ENCODE results near the gene PRKG1. TPM values are rescaled to one million over a fixed set of nuclear protein-coding genes. Genes with fewer than 3 reads are reported as not detected.
A peak's percentile ranks its signal among the peaks of the same experiment; 100 is the strongest.

Gene PRKG1
- total and polyA plus RNA-seq, 2 donors from 2014 or later: 3.6 to 14.8 TPM

DNA sequence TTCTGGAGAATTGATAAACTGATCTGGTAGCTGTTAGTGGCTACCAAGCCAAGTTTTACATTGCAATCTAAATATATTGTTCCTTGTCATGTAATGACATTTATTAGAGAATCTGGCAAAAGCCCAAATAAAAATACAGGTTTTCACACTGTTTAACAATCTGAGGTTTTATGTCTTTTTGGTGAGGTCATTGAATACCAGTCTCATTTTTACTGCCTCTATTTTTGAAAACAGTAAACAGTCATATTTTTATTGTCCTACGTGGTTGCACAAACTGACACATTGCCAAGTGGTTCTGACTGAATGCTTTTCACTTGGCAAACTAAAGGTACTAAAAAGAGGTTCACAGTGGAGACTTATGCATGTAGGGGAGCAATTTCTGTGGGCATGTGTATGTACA lies 157.5 kb downstream of the PRKG1 start:
- H3K4me3 ChIP-seq (ENCODE audit: low read length in 3 of 3): no peak overlapping the region
- no peaks in the 10 kb centered on the region for H3K9me3 ChIP-seq (ENCODE audit: control insufficient read depth in 2 of 3, insufficient read depth in 1 of 3, low read length in 3 of 3)
- no peaks in the 10 kb centered on the region for H3K36me3 ChIP-seq (ENCODE audit: control insufficient read depth in 2 of 3, insufficient read depth in 3 of 3, low read length in 3 of 3)
- peaks cover 0 to 12% (median 10%) of the 10 kb centered on the region in 3 donors for H3K4me1 ChIP-seq (ENCODE audit: control insufficient read depth in 2 of 3, insufficient read depth in 2 of 3, low read depth in 1 of 3, low read length in 3 of 3)
- H3K27me3 ChIP-seq (ENCODE audit: control insufficient read depth, insufficient read depth, low read length): no peaks in the 10 kb centered on the region
- intact Hi-C loops (cut with DNase I): no loop called here
- FAIRE-seq (peak; percentile 25), DNase-seq (peak in 1 of 5 donors; percentile 9)
- TF ChIP-seq, protein P1, sequence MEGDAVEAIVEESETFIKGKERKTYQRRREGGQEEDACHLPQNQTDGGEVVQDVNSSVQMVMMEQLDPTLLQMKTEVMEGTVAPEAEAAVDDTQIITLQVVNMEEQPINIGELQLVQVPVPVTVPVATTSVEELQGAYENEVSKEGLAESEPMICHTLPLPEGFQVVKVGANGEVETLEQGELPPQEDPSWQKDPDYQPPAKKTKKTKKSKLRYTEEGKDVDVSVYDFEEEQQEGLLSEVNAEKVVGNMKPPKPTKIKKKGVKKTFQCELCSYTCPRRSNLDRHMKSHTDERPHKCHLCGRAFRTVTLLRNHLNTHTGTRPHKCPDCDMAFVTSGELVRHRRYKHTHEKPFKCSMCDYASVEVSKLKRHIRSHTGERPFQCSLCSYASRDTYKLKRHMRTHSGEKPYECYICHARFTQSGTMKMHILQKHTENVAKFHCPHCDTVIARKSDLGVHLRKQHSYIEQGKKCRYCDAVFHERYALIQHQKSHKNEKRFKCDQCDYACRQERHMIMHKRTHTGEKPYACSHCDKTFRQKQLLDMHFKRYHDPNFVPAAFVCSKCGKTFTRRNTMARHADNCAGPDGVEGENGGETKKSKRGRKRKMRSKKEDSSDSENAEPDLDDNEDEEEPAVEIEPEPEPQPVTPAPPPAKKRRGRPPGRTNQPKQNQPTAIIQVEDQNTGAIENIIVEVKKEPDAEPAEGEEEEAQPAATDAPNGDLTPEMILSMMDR (IDR thresholded peaks at IDR 0.05; ENCODE audit: borderline replicate concordance, extremely low read depth, insufficient read depth): no peak
- peak overlapping the region in 1 of 2 donors; percentile 52 for H3K27ac ChIP-seq (ENCODE audit: low read depth in 2 of 2, low read length in 2 of 2)
- no peak overlapping the region for H3K9ac ChIP-seq (ENCODE audit: low read length in 3 of 3)

DNA sequence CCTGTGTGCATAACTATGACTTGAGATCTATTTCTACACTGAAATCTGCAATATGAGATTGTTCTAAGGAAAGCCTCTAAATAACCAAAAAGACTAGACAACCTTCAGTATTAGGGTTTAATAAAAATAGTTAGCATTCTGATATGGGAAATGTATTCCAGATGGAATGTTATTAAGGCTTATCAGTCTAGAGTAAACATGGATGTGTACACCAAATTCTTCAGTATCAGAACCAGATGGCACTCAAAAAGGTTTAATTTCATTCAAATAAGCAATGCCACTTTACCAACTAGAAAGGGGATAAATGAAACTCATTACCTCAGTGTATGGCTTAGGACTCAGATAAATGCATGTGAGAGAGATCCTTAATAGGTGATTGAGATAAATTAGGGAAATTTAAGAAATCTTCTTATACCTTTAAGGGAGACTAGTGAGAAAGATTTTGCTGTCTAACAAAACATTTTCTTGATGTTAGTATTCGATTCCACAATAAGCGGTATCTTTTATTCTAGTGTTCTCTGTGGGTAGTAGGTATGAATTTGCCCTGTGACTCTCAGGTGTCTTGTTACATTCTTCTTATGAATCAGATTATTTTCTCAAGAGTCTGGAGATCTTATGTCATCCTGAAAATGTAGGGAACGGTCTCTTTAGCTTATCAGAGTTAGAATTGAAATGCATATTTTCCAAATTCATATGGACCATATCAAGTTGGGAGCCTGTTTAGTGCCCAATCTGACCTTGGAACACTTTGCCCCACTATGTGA lies 159.2 kb downstream of the PRKG1 start:
- H3K36me3 ChIP-seq (ENCODE audit: control insufficient read depth in 2 of 3, insufficient read depth in 3 of 3, low read length in 3 of 3): no peaks in the 10 kb centered on the region
- no peak for FAIRE-seq
- no peak overlapping the region for H3K27ac ChIP-seq (ENCODE audit: low read depth in 2 of 2, low read length in 2 of 2)
- intact Hi-C loops (cut with DNase I): no loop called here
- H3K9ac ChIP-seq (ENCODE audit: low read length in 3 of 3): no peak overlapping the region
- DNase-seq: no peak
- TF ChIP-seq, protein P1 (IDR thresholded peaks at IDR 0.05; ENCODE audit: borderline replicate concordance, extremely low read depth, insufficient read depth): no peak
- H3K27me3 ChIP-seq (ENCODE audit: control insufficient read depth, insufficient read depth, low read length): no peaks in the 10 kb centered on the region
- H3K4me1 ChIP-seq (ENCODE audit: control insufficient read depth in 2 of 3, insufficient read depth in 2 of 3, low read depth in 1 of 3, low read length in 3 of 3): peaks cover 0 to 12% (median 10%) of the 10 kb centered on the region in 3 donors
- H3K9me3 ChIP-seq (ENCODE audit: control insufficient read depth in 2 of 3, insufficient read depth in 1 of 3, low read length in 3 of 3): no peaks in the 10 kb centered on the region
- no peak overlapping the region for H3K4me3 ChIP-seq (ENCODE audit: low read length in 3 of 3)

DNA sequence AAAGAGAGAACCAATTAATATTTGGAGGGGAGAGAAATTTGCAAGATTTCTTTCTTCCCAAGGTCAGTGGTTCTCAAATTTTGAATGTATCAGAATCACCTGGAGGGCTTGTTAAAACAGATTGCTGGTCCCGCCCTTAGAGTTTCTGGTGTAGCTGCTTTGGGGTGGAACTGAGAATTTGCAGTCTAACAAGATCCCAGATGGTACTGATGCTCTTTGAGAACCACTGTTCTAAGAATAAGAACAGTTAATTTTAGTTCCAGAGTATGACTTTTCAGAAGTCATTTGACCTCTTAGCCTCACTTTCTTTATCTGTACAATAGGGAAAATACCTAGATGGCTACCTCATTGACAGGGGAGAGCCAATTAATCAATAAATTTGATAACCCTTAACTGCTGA lies 161.6 kb downstream of the PRKG1 start:
- Histone ChIP-seq H3K9me3 (ENCODE audit: control insufficient read depth in 2 of 3, insufficient read depth in 1 of 3, low read length in 3 of 3) (no peaks in the 10 kb centered on the region), H3K27ac (ENCODE audit: low read depth in 2 of 2, low read length in 2 of 2) (no peak overlapping the region), H3K9ac (ENCODE audit: low read length in 3 of 3) (no peak overlapping the region), H3K36me3 (ENCODE audit: control insufficient read depth in 2 of 3, insufficient read depth in 3 of 3, low read length in 3 of 3) (no peaks in the 10 kb centered on the region), H3K4me1 (ENCODE audit: control insufficient read depth in 2 of 3, insufficient read depth in 2 of 3, low read depth in 1 of 3, low read length in 3 of 3) (peaks cover 0 to 17% (median 11%) of the 10 kb centered on the region in 3 donors), H3K4me3 (ENCODE audit: low read length in 3 of 3) (no peak overlapping the region), H3K27me3 (ENCODE audit: control insufficient read depth, insufficient read depth, low read length) (no peaks in the 10 kb centered on the region)
- FAIRE-seq: no peak
- TF ChIP-seq, protein P1 (IDR thresholded peaks at IDR 0.05; ENCODE audit: borderline replicate concordance, extremely low read depth, insufficient read depth): no peak
- intact Hi-C loops (cut with DNase I): no loop called here
- no peak for DNase-seq
